ENCODE measurements around the gene EMILIN3.
"Not testable (repeated sequence)": the region's sequence is repeated elsewhere in the genome, so short reads cannot be mapped to it uniquely, and the experiment has no call there.

Gene EMILIN3

GRCh38 chr20:41316602-41317545 is 49.7 kb downstream of the EMILIN3 start:
- DNase-seq: peak; percentile 79

- DNase-seq: no peak
Measured at GRCh38 chr20:41316051-41316450, 50.6 kb downstream of the EMILIN3 start.

GRCh38 chr20:41314386-41314785 is 52.2 kb downstream of the EMILIN3 start:
- DNase-seq: no peak

- DNase-seq: not testable (repeated sequence)
Measured at GRCh38 chr20:41312009-41312408, 54.6 kb downstream of the EMILIN3 start.

All from stimulated activated CD4-positive, alpha-beta T cell treated with anti-CD3 and anti-CD28 coated beads, Interleukin-12 subunit alpha, Interleukin-12 subunit beta, amount 100 ng/mL, for 4 hours (primary cell).